Measurements from ENCODE around the gene NUBP2. TPM values are rescaled to one million over a fixed set of nuclear protein-coding genes. Genes with fewer than 3 reads are reported as not detected.

The NUBP2 gene
- total RNA-seq, 1 experiment from 2014 or later: 69.4 TPM

- H3K27ac Mint-ChIP-seq: no peak overlapping the region; a peak in 1 of 7 replicates
Measured at GRCh38 chr16:1780677-1781072, 2.1 kb upstream of the NUBP2 start.

More at GRCh38 chr16:1780677-1781072, 2.1 kb upstream of the NUBP2 start:
- Histone ChIP-seq H2AFZ (ENCODE audit: low read length) (no peak overlapping the region), H3K27ac (ENCODE audit: insufficient read length, low read depth, low read length) (no peak overlapping the region), H3K4ac (ENCODE audit: low read depth, low read length) (no peak overlapping the region), H3K23ac (ENCODE audit: insufficient read length, low read depth, low read length) (no peak overlapping the region), H3K23me2 (ENCODE audit: insufficient read length, low read depth, low read length, poor library complexity, severe bottlenecking) (peaks cover 5% of the 10 kb centered on the region), H3K79me2 (ENCODE audit: insufficient read depth, low read length) (peaks cover 6% of the 10 kb centered on the region; the same call in 1 of the 2 replicates), H3K14ac (ENCODE audit: insufficient read depth, low read length) (no peak overlapping the region), H2BK15ac (ENCODE audit: low read depth, low read length) (no peak overlapping the region), H2BK12ac (ENCODE audit: insufficient read length, low read depth, low read length) (no peak overlapping the region), H3K9ac (ENCODE audit: extremely low read depth, insufficient read length, low read length) (no peak overlapping the region), H4K5ac (ENCODE audit: insufficient read length, low read depth, low read length) (no peak overlapping the region), H3K79me1 (ENCODE audit: insufficient read depth, low read depth, low read length, poor library complexity, severe bottlenecking) (peaks cover 5% of the 10 kb centered on the region), H3T11ph (ENCODE audit: low read length) (no peak overlapping the region), H4K91ac (ENCODE audit: insufficient read length, low read depth, low read length) (no peak overlapping the region), H3K18ac (ENCODE audit: insufficient read length, low read depth, low read length) (no peak overlapping the region), H3K56ac (ENCODE audit: insufficient read length, low read depth, low read length) (no peak overlapping the region), H3K4me1 (ENCODE audit: insufficient read depth, low read length) (no peaks in the 10 kb centered on the region; the same call in 1 of the 2 replicates), H2BK5ac (ENCODE audit: insufficient read length, low read length) (no peak overlapping the region), H4K8ac (replicated peaks; ENCODE audit: insufficient read length, low read depth, low read length) (no peak overlapping the region), H2BK120ac (ENCODE audit: low read depth, low read length, poor library complexity, severe bottlenecking) (no peak overlapping the region), H4K20me1 (ENCODE audit: control insufficient read depth, insufficient read depth, insufficient read length) (no peaks in the 10 kb centered on the region), H3K4me2 (ENCODE audit: insufficient read depth, insufficient read length, low read length) (no peak overlapping the region), H3K9me3 (ENCODE audit: control insufficient read depth, low read depth, low read length) (no peaks in the 10 kb centered on the region), H2AK5ac (ENCODE audit: insufficient read length, low read length) (no peak overlapping the region), H2BK20ac (ENCODE audit: low read depth, low read length, poor library complexity, severe bottlenecking) (no peak overlapping the region), H3K27me3 (ENCODE audit: insufficient read depth, low read length) (no peaks in the 10 kb centered on the region)
- H3K4me3 Mint-ChIP-seq: peak overlapping the region; percentile 91 to 94; a peak in 4 of 5 replicates
- WGBS (ENCODE audit: extremely low coverage, insufficient read length, low lambda C conversion rate): no CpG with 5 or more reads among the region's 6 CpGs
- H3K4me1 Mint-ChIP-seq: peaks cover 7 to 14% of the 10 kb centered on the region in 2 experiments
- peaks cover 1 to 39% (median 11%) of the 10 kb centered on the region in 3 experiments; a peak in 5 of 7 replicates for H3K36me3 Mint-ChIP-seq (ENCODE audit: insufficient read depth in 1 of 3, low read depth in 3 of 3)
- peaks cover 2% of the 10 kb centered on the region; the same call in 1 of the 2 replicates for H3K27me3 Mint-ChIP-seq (ENCODE audit: low read depth)
- no peak for TF ChIP-seq CTCF (conservative IDR thresholded peaks at IDR 0.05)
- DNase-seq: no peak
- H3K9me3 Mint-ChIP-seq: no peaks in the 10 kb centered on the region

Data from H9 (cell line).